H1 (cell line): Measurements from ENCODE around the gene SEH1L. TPM values are rescaled to one million over a fixed set of nuclear protein-coding genes. Genes with fewer than 3 reads are reported as not detected.

Source experiments
- CTCF ChIA-PET: fragments of 300-600 bp; sonication (Branson Sonifier 250); formaldehyde crosslinking; loops from one replicate; lab custom pipeline; 2021; ENCODE audit not compliant: partially characterized antibody; lab: Charles Lee
- POLR2A ChIA-PET: fragments of 300-600 bp; sonication (Branson Sonifier 250); formaldehyde crosslinking; loops from one replicate; lab custom pipeline; 2021; ENCODE audit warnings: inconsistent platforms; ENCODE audit not compliant: partially characterized antibody; lab: Charles Lee
- DNase-seq, 2 experiments: peaks; one replicate each; pipeline versions ENCODE4 v3.0.0 to v3.0.0-alpha.2; 2010 to 2022; ENCODE audit warnings: low spot score in 2 of 2, low read depth in 1 of 2, mixed read lengths in 1 of 2
- FAIRE-seq: peaks from 2 replicates; lab custom pipeline; 2011; peaks lifted over from hg19 to GRCh38; lab: Jason Lieb, UNC
- H2AFZ ChIP-seq: 2 replicates; pipeline ENCODE4 v1.8.1; 2012; ENCODE audit warnings: low read length, inconsistent platforms
- H2AK5ac ChIP-seq: 2 replicates; pipeline ENCODE4 v1.6.1; 2013; ENCODE audit warnings: low read depth, low read length
- H2BK120ac ChIP-seq: replicated peaks from 2 replicates; pipeline ENCODE3; 2013; ENCODE audit warnings: low read depth, low read length, inconsistent platforms
- H2BK12ac ChIP-seq: 2 replicates; pipeline ENCODE4 v1.6.1; 2013; ENCODE audit warnings: low read depth, low read length
- H2BK15ac ChIP-seq: 2 replicates; pipeline ENCODE4 v1.6.1; 2013; ENCODE audit warnings: low read length
- H2BK20ac ChIP-seq: 2 replicates; pipeline ENCODE4 v1.6.1; 2013; ENCODE audit warnings: low read length
- H2BK5ac ChIP-seq: 2 replicates; pipeline ENCODE4 v1.6.1; 2013; ENCODE audit warnings: low read depth, low read length
- H3K14ac ChIP-seq: 2 replicates; pipeline ENCODE4 v1.6.1; 2013; ENCODE audit warnings: inconsistent platforms; ENCODE audit not compliant: insufficient read length
- H3K18ac ChIP-seq: 2 replicates; pipeline ENCODE4 v1.6.1; 2013; ENCODE audit warnings: low read length; ENCODE audit errors: extremely low read depth
- H3K23ac ChIP-seq: 2 replicates; pipeline ENCODE4 v1.6.1; 2013; ENCODE audit warnings: inconsistent platforms; ENCODE audit not compliant: insufficient read length
- H3K23me2 ChIP-seq: 2 replicates; pipeline ENCODE4 v1.6.1; 2013; ENCODE audit warnings: low read depth, low read length
- H3K27ac ChIP-seq: 2 replicates; pipeline ENCODE4 v1.6.1; 2011; ENCODE audit warnings: low read depth, low read length, inconsistent platforms
- H3K27me3 ChIP-seq, 4 experiments: replicated peaks in 1 of 4; 1 replicate in 1 of 4; 2 replicates in 3 of 4; pipeline versions ENCODE4 v1.6.1 to v1.8.1; 2011 to 2013; ENCODE audit warnings: low read length in 3 of 4, mild to moderate bottlenecking in 3 of 4, inconsistent platforms in 2 of 4, mixed read lengths in 2 of 4, moderate library complexity in 1 of 4; ENCODE audit not compliant: control insufficient read depth in 3 of 4, insufficient read depth in 3 of 4; ENCODE audit errors: extremely low read depth in 1 of 4
- H3K36me3 ChIP-seq, 4 experiments: 2 replicates each; pipeline versions ENCODE4 v1.6.1 to v1.8.1; 2011 to 2013; ENCODE audit warnings: mild to moderate bottlenecking in 4 of 4, low read length in 3 of 4, moderate library complexity in 2 of 4, control low read depth in 1 of 4, inconsistent platforms in 1 of 4; ENCODE audit not compliant: insufficient read depth in 4 of 4, control insufficient read depth in 2 of 4
- H3K4ac ChIP-seq: replicated peaks from 2 replicates; pipeline ENCODE3; 2013; ENCODE audit warnings: low read length, low read depth, mixed read lengths, inconsistent platforms; ENCODE audit not compliant: insufficient read length
- H3K4me1 ChIP-seq, 4 experiments: replicated peaks in 1 of 4; 1 replicate in 1 of 4; 2 replicates in 3 of 4; pipeline versions ENCODE4 v1.6.1 to v1.8.1; 2011 to 2013; ENCODE audit warnings: low read length in 3 of 4, inconsistent platforms in 2 of 4, mixed read lengths in 1 of 4; ENCODE audit not compliant: insufficient read depth in 4 of 4, control insufficient read depth in 3 of 4
- H3K4me2 ChIP-seq, 2 experiments: 2 replicates each; pipeline versions ENCODE4 v1.6.1 to v1.8.1; 2011 to 2013; ENCODE audit warnings: low read depth in 2 of 2, low read length in 2 of 2, control low read depth in 1 of 2, inconsistent platforms in 1 of 2, mild to moderate bottlenecking in 1 of 2; ENCODE audit not compliant: insufficient read depth in 1 of 2
- H3K4me3 ChIP-seq, 4 experiments: fragments of 200-600, 300-600 bp in 1 of 4; sonication (generic), shearing (Covaris generic), sonication (Bioruptor Twin) in 1 of 4; 2 replicates each; pipeline versions ENCODE4 v1.5.1 to v1.8.1; 2011 to 2016; ENCODE audit warnings: low read length in 4 of 4, low read depth in 3 of 4, control low read depth in 2 of 4, inconsistent platforms in 2 of 4, mild to moderate bottlenecking in 2 of 4, mixed read lengths in 1 of 4, moderate library complexity in 1 of 4; ENCODE audit not compliant: insufficient read depth in 2 of 4; ENCODE audit errors: extremely low read depth in 1 of 4
- H3K56ac ChIP-seq: replicated peaks from 2 replicates; pipeline ENCODE3; 2013; ENCODE audit warnings: low read depth, mild to moderate bottlenecking, mixed read lengths, low read length, inconsistent platforms; ENCODE audit not compliant: insufficient read length
- H3K79me1 ChIP-seq: 2 replicates; pipeline ENCODE4 v1.6.1; 2013; ENCODE audit warnings: low read depth, low read length, control low read depth
- H3K79me2 ChIP-seq, 2 experiments: 2 replicates each; pipeline versions ENCODE4 v1.6.1 to v1.8.1; 2012 to 2013; ENCODE audit warnings: low read length in 2 of 2, mild to moderate bottlenecking in 2 of 2, inconsistent platforms in 1 of 2; ENCODE audit not compliant: insufficient read depth in 2 of 2, control insufficient read depth in 1 of 2
- H3K9ac ChIP-seq, 4 experiments: replicated peaks in 1 of 4; 1 replicate in 1 of 4; 2 replicates in 3 of 4; pipeline versions ENCODE4 v1.6.1 to v1.8.1; 2011 to 2013; ENCODE audit warnings: low read depth in 3 of 4, low read length in 3 of 4, control low read depth in 2 of 4, mild to moderate bottlenecking in 2 of 4, moderate library complexity in 2 of 4, inconsistent platforms in 1 of 4; ENCODE audit errors: extremely low read depth in 1 of 4
- H3K9me3 ChIP-seq, 2 experiments: 2 replicates each; pipeline versions ENCODE4 v1.6.1 to v1.8.1; 2012 to 2013; ENCODE audit warnings: mild to moderate bottlenecking in 2 of 2, moderate library complexity in 2 of 2, control low read depth in 1 of 2, inconsistent platforms in 1 of 2, low read depth in 1 of 2, low read length in 1 of 2, mixed read lengths in 1 of 2; ENCODE audit not compliant: insufficient read depth in 2 of 2
- H4K20me1 ChIP-seq, 2 experiments: replicated peaks in 1 of 2; 2 replicates each; pipeline versions ENCODE3 to v1.8.1; 2011 to 2013; ENCODE audit warnings: inconsistent platforms in 2 of 2, low read length in 2 of 2, mild to moderate bottlenecking in 1 of 2; ENCODE audit not compliant: insufficient read depth in 2 of 2, control insufficient read depth in 1 of 2
- H4K5ac ChIP-seq: 2 replicates; pipeline ENCODE4 v1.6.1; 2013; ENCODE audit warnings: low read length, low read depth, mixed read lengths, inconsistent platforms; ENCODE audit not compliant: insufficient read length
- H4K8ac ChIP-seq: 2 replicates; pipeline ENCODE4 v1.8.0; 2013; ENCODE audit warnings: mild to moderate bottlenecking, moderate library complexity, low read length, inconsistent platforms; ENCODE audit not compliant: insufficient read depth; ENCODE audit errors: extremely low read depth
- H4K91ac ChIP-seq: replicated peaks from 2 replicates; pipeline ENCODE3; 2013; ENCODE audit warnings: low read length, mixed read lengths, inconsistent platforms; ENCODE audit not compliant: insufficient read length
- ATF2 ChIP-seq: IDR thresholded peaks from 2 replicates; pipeline ENCODE4 v1.6.1; 2012; ENCODE audit warnings: low read length, inconsistent platforms
- CBX8 ChIP-seq: fragments of 300-800, 300-1000 bp; sonication (generic); IDR thresholded peaks from 2 replicates; pipeline ENCODE4 v1.7.1; 2016; ENCODE audit warnings: low read depth, low read length, borderline replicate concordance
- CEBPB ChIP-seq: IDR thresholded peaks from 2 replicates; pipeline ENCODE4 v1.6.1; 2012; ENCODE audit warnings: low read depth, low read length
- CTCF ChIP-seq, 3 experiments: IDR thresholded peaks; 1 replicate in 2 of 3; 2 replicates in 1 of 3; pipeline versions ENCODE4 v1.5.1 to v1.6.1; 2011; ENCODE audit warnings: low read length in 3 of 3, mild to moderate bottlenecking in 3 of 3, inconsistent platforms in 2 of 3, low read depth in 1 of 3, moderate library complexity in 1 of 3; ENCODE audit not compliant: insufficient read depth in 1 of 3; ENCODE audit errors: control extremely low read depth in 1 of 3
- POU5F1 ChIP-seq: IDR thresholded peaks from 2 replicates; pipeline ENCODE4 v1.6.1; 2011; ENCODE audit warnings: low read depth, mild to moderate bottlenecking, low read length, moderate library complexity
- RFX5 ChIP-seq: IDR thresholded peaks from 2 replicates; pipeline ENCODE4 v1.6.1; 2011; ENCODE audit warnings: low read depth, low read length, improper control_type of control experiment, borderline replicate concordance
- SIX5 ChIP-seq: IDR thresholded peaks from 2 replicates; pipeline ENCODE4 v1.6.1; 2011; ENCODE audit warnings: mild to moderate bottlenecking, low read depth, low read length
- SP2 ChIP-seq: IDR thresholded peaks from 2 replicates; pipeline ENCODE4 v1.6.1; 2012; ENCODE audit warnings: mild to moderate bottlenecking, low read length, inconsistent platforms
- TAF1 ChIP-seq: IDR thresholded peaks from 2 replicates; pipeline ENCODE4 v1.6.1; 2011; ENCODE audit warnings: mild to moderate bottlenecking, low read depth, low read length
- TBP ChIP-seq: IDR thresholded peaks from 2 replicates; pipeline ENCODE4 v1.6.1; 2011; ENCODE audit warnings: low read depth, low read length, improper control_type of control experiment
- YY1 ChIP-seq: IDR thresholded peaks from 2 replicates; pipeline ENCODE4 v1.6.1; 2011; ENCODE audit warnings: low read depth, mild to moderate bottlenecking, low read length
- WGBS, 2 experiments: shearing (Covaris generic) in 1 of 2; methylation state at CpG; one replicate each; pipeline versions ENCODE4 v1.1.6 to v1.1.7; 2013 to 2015; ENCODE audit warnings: low lambda C conversion rate in 2 of 2, mixed read lengths in 2 of 2, inconsistent platforms in 1 of 2, low coverage in 1 of 2, missing lambda C conversion rate in 1 of 2; ENCODE audit not compliant: insufficient replicate concordance in 2 of 2, insufficient coverage in 1 of 2, insufficient read length in 1 of 2; ENCODE audit errors: extremely low coverage in 1 of 2, missing lambda C conversion rate in 1 of 2; 5-methylcytosine and 5-hydroxymethylcytosine counted together
- polyA plus RNA-seq, 7 experiments: library from polyadenylated mRNA; depleted of rRNA in 3 of 7; stranded (reverse) in 5 of 7; unstranded in 2 of 7; fragments of >200 nt in 5 of 7; fragments of 200-250 nt in 2 of 7; gene quantifications; 1 replicate in 5 of 7; 2 replicates in 1 of 7; 4 replicates in 1 of 7; pipeline versions ENCODE4 v1.2.1 to v1.2.3, GENCODE V29; 2011 to 2013; ENCODE audit warnings: missing spikeins in 2 of 7, mixed read lengths in 2 of 7
- total RNA-seq: library from RNA; stranded (reverse); fragmentation: NEBNext Ultra II Directional; extraction: Animal tissue kit (Norgen Biotek cat#: 25700); gene quantifications from 2 replicates; pipeline ENCODE4 v1.2.1, GENCODE V29; 2021

Gene SEH1L
- total and polyA plus RNA-seq, 2 of the 8 experiments (the other 6 are each of a cell fraction or from before 2014, with no cell fraction given) = 41.7 to 96.7 TPM

DNA sequence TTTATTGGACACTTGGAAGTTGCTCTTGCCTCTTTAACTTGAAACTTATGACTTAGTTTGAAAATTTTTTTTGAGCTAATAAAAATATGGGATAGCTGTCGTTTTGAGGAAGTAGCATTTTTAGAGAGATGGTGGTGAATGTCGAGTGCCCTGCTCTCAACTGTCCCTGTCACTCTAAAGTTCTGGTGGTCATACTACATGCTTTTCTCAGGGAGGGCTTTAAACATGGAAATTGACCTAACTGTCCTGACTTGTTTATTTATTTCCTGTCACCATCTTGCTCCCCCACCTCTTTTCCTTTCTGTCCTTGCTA lies 59.4 kb downstream of the SEH1L start:
- H3K4me3 ChIP-seq = no peak overlapping the region
- H3K4me1 ChIP-seq = no peaks in the 10 kb centered on the region
- H3K18ac ChIP-seq = no peak overlapping the region
- no peak overlapping the region for H3K14ac ChIP-seq
- H3K23ac ChIP-seq = no peak overlapping the region
- H3K36me3 ChIP-seq = peaks cover 0 to 18% (median 11%) of the 10 kb centered on the region in 4 experiments; a peak in 4 of 8 replicates
- POLR2A ChIA-PET = no interaction called here
- H3K27ac ChIP-seq = no peak overlapping the region
- no peak overlapping the region for H2BK15ac ChIP-seq
- H2BK12ac ChIP-seq = no peak overlapping the region
- H4K91ac ChIP-seq = no peak overlapping the region
- no peak for DNase-seq
- no peak overlapping the region for H2AK5ac ChIP-seq
- H2BK5ac ChIP-seq = no peak overlapping the region
- CTCF ChIA-PET = interaction anchor here (0.7 kb wide), 1 partner anchor 113 kb away, joined by 3 read pairs; no protein-coding TSS in a partner anchor
- no peak overlapping the region for H3K4ac ChIP-seq
- H3K23me2 ChIP-seq = 0 out of 2 replicates have a peak, but pooled peaks cover 1% of the 10 kb centered on the region
- H2BK120ac ChIP-seq = no peak overlapping the region
- no peak overlapping the region for H3K4me2 ChIP-seq
- 94% methylated on average over 2 of the region's 2 CpGs; no CpG with 5 or more reads in 1 of the 2 experiments for WGBS, 2 experiments
- H4K8ac ChIP-seq = no peak overlapping the region
- peaks cover 10% of the 10 kb centered on the region for H3K79me1 ChIP-seq
- no peak overlapping the region for H2BK20ac ChIP-seq
- H4K5ac ChIP-seq = no peak overlapping the region
- no peak overlapping the region for H3K56ac ChIP-seq
- no peaks in the 10 kb centered on the region for H3K9me3 ChIP-seq
- H2AFZ ChIP-seq = no peak overlapping the region
- H3K27me3 ChIP-seq = no peaks in the 10 kb centered on the region
- no peak for FAIRE-seq
- peaks cover 4 to 7% of the 10 kb centered on the region in 2 experiments for H4K20me1 ChIP-seq
- no peak overlapping the region for H3K9ac ChIP-seq
- peaks cover 0 to 5% of the 10 kb centered on the region in 2 experiments; a peak in 1 of 4 replicates for H3K79me2 ChIP-seq
- TF ChIP-seq CBX8 = no peak
- TF ChIP-seq ATF2 = no peak
- TF ChIP-seq SIX5 = no peak
- TF ChIP-seq SP2 = no peak
- TF ChIP-seq YY1 = no peak
- TF ChIP-seq TBP = no peak
- no peak for TF ChIP-seq RFX5
- TF ChIP-seq CTCF (IDR thresholded peaks at IDR 0.05; ENCODE audit: control extremely low read depth in 1 of 3, insufficient read depth in 1 of 3, low read depth in 1 of 3, low read length in 3 of 3) = no peak
- no peak for TF ChIP-seq CEBPB
- TF ChIP-seq POU5F1 = no peak
- TF ChIP-seq TAF1 = no peak
